ENCODE measurements around the gene KIRREL3. TPM values are rescaled to one million over a fixed set of nuclear protein-coding genes. Genes with fewer than 3 reads are reported as not detected.
A peak's percentile ranks its signal among the peaks of the same experiment; 100 is the strongest.

The KIRREL3 gene
- total RNA-seq, 1 donor from 2014 or later: 0.24 TPM

GRCh38 chr11:126594921-126595367 is 405.6 kb downstream of the KIRREL3 start:
- ATAC-seq (no peak), DNase-seq (ENCODE audit: missing footprints) (no peak)
- intact Hi-C loops (cut with DNase I): no loop called here

- intact Hi-C loops (cut with DNase I): no loop called here
- no peak for DNase-seq (ENCODE audit: missing footprints)
- no peak for ATAC-seq
These were observed 407.8 kb downstream of the KIRREL3 start for GRCh38 chr11:126592496-126593410.

- ATAC-seq (no peak), DNase-seq (ENCODE audit: missing footprints) (no peak)
- intact Hi-C loops (cut with DNase I): no loop called here
These were observed 408.5 kb downstream of the KIRREL3 start for GRCh38 chr11:126591966-126592489.

DNA sequence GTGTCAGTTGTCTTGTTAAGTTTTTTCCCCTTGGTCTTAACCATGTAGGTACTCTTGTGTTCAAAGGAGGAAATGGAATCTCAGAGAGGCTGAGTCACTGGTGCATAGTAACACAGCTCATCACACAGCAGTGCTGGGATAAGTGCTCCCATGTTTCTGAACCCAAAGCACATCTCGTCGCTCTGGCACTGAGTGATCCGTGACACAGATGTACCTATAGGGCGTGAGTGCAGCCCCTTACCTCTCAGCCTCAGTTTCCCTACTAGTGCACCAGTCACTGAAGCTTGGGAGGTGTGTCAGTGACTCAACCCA is 411.1 kb downstream of the KIRREL3 start:
- ATAC-seq (no peak), DNase-seq (ENCODE audit: missing footprints) (no peak)
- intact Hi-C loops (cut with DNase I): no loop called here

DNA sequence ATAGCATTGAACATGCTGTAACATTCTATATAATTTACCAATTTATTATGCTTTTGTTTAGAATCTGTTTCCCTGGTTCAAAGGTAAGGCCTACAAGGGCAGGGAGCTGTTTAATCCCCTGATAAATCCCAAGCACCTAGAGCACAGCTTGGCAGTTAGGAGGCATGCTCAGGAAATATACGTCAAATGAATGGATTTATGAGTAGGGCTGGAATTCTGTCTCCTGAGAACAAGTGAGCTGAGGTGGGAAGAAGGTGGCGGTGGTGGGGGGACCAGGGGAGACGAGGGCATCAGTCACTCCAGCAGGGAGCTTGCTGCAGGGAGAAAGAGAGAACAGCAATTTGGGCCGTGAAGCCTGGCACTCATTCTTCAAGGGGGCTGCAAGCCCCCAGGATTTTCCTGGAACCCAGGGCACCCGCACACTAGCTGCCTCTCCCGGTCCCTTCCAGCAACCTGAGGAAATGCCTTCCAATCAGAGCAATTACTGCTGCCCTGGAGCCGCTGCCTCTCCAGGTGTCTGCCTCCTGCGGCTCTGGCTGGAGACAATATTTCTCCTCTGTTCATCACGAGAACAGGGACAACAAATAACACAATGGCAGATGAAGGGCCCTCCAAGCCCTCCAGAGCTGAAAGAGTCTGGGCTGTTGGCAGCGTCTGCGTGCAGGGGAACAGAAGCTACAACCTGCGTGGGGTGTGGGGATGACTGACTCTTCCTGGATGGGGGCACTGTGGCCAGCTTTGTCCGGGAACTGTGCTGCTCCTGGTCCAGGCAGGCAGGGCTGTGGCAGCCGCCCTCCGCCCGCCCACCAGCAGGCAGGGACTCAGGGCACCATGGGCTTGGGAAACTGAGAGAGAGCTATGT is 411.7 kb downstream of the KIRREL3 start:
- intact Hi-C loops (cut with DNase I): no loop called here
- ATAC-seq (no peak), DNase-seq (ENCODE audit: missing footprints) (no peak)

DNA sequence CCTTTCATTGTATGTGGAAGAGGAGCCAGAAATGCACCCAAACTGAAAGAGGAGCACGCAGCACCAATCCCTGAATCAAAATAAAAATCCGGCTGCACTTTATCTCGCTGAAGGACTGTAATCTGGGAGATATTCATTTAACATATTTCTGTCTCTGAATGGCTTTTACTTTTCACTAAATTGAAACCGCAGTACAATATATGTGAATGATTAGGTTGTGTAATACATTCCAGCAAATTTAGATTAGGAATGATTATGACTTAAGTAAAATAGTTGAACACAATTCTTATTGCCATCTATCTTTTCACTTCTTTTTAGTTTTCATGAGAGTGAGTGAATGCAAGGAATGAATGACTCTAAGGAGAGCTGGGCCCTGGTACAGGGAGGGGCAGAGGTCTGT is 413.0 kb downstream of the KIRREL3 start:
- DNase-seq (ENCODE audit: missing footprints) (no peak), ATAC-seq (no peak)
- intact Hi-C loops (cut with DNase I): no loop called here

GRCh38 chr11:126585774-126586491 is 414.6 kb downstream of the KIRREL3 start:
- DNase-seq (ENCODE audit: missing footprints): peak; percentile 71
- intact Hi-C loops (cut with DNase I): no loop called here
- peak; percentile 86 for ATAC-seq

GRCh38 chr11:126585388-126585773 is 415.2 kb downstream of the KIRREL3 start:
- no peak for ATAC-seq

GRCh38 chr11:126583594-126584427 is 416.8 kb downstream of the KIRREL3 start:
- ATAC-seq (no peak), DNase-seq (ENCODE audit: missing footprints) (no peak)
- intact Hi-C loops (cut with DNase I): no loop called here

More at GRCh38 chr11:126585388-126585773, 415.2 kb downstream of the KIRREL3 start:
- no peak for DNase-seq (ENCODE audit: missing footprints)
- intact Hi-C loops (cut with DNase I): no loop called here

- intact Hi-C loops (cut with DNase I): no loop called here
- ATAC-seq (no peak), DNase-seq (ENCODE audit: missing footprints) (no peak)
These were observed 417.5 kb downstream of the KIRREL3 start for GRCh38 chr11:126583101-126583500.

GRCh38 chr11:126581871-126582648 is 418.5 kb downstream of the KIRREL3 start:
- DNase-seq (ENCODE audit: missing footprints): no peak
- ATAC-seq: no peak
- intact Hi-C loops (cut with DNase I): no loop called here

GRCh38 chr11:126578426-126578825 is 422.1 kb downstream of the KIRREL3 start:
- ATAC-seq: no peak
- DNase-seq (ENCODE audit: missing footprints): no peak
- intact Hi-C loops (cut with DNase I): no loop called here

DNA sequence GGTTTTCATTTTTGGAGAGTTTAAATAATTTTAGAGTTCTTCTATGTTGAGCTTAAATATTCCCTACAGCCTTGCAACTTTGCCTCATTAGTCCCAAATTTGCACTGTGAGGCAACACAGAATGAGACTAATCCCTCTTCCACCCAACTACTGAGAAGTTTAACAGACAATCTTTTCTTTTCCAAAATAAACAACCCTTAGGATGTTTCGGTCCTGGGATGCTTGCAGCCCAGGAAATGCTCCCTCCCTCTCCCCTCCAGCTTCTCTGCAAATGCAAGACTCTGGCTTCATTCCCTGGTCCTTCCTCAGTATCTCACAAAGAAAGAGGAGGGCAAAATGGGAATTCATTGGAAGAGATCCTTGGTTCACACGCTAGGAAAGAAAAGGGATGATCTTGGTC is 422.5 kb downstream of the KIRREL3 start:
- no peak for ATAC-seq
- no peak for DNase-seq (ENCODE audit: missing footprints)
- intact Hi-C loops (cut with DNase I): no loop called here

GRCh38 chr11:126575849-126576248 is 424.7 kb downstream of the KIRREL3 start:
- DNase-seq (ENCODE audit: missing footprints) (no peak), ATAC-seq (no peak)
- intact Hi-C loops (cut with DNase I): no loop called here

DNA sequence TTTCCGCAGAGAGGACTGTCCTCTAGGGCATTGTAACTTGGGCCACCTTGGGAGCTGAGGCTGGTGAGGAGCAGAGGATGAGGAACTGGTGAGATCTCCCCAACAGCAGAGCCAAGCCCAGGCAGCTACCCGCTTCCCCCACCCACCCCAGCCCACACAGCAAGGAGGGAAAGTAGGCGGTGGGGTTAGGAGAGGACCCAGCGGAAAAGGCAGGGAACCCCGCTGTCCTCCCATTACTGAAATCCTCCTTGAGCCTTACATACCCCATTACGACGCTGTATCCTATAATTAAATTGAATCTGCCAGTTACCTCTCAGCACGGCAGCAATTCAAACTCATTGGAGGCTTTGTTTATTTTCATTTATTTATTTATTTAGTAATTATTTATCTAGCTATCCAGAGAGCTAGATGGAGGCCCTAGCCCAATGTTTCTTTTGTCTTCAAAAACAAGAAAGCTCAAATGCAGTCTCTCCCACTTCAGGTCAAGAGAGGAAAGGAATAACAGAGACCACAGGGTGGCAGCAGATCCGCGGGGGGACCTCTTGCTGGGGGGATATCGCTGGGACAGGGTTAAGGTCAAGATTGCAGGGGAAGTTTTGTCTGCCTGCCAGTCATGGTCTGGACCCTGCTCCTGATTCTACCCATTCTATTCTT is 427.1 kb downstream of the KIRREL3 start:
- ATAC-seq: no peak
- intact Hi-C loops (cut with DNase I): no loop called here
- DNase-seq (ENCODE audit: missing footprints): no peak

- DNase-seq (ENCODE audit: missing footprints) (no peak), ATAC-seq (no peak)
- intact Hi-C loops (cut with DNase I): no loop called here
These were observed 430.1 kb downstream of the KIRREL3 start for GRCh38 chr11:126570489-126570888.

DNA sequence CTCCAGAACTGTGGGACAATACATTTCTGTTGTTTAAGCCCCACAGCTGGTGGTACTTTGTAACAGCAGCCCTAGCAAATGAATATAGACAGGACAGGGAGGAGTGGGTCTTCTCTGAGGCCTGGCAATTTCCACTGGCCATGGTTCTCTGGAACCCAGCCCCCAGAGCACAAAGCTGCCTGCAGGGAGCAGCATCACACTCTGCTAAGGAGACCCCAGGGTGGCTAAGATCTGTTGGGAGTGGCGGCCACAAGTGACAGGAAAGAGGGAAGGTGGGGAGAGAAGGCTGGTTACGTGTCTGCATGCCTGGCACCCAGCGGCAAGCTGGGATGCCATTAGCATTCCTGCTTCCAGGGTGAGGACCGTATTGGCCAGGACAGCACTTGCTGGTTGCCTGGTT is 433.2 kb downstream of the KIRREL3 start:
- intact Hi-C loops (cut with DNase I): no loop called here
- ATAC-seq: no peak
- no peak for DNase-seq (ENCODE audit: missing footprints)
